Colonic mucosa (tissue), 4 donors: ENCODE measurements around the gene ZNF396. TPM values are rescaled to one million over a fixed set of nuclear protein-coding genes. Genes with fewer than 3 reads are reported as not detected.

Source experiments
- DNase-seq: peaks from one replicate; pipeline ENCODE4 v3.0.0-alpha.2; 2020
- H3K27ac ChIP-seq: fragments of 200-600 bp; one replicate; pipeline ENCODE4 v1.8.0; 2021
- H3K27me3 ChIP-seq: fragments of 200-600 bp; one replicate; pipeline ENCODE4 v1.8.0; 2021
- H3K36me3 ChIP-seq: fragments of 200-600 bp; one replicate; pipeline ENCODE4 v1.8.0; 2021
- H3K4me1 ChIP-seq: fragments of 200-600 bp; one replicate; pipeline ENCODE4 v1.8.0; 2021; ENCODE audit warnings: mild to moderate bottlenecking
- H3K4me3 ChIP-seq: fragments of 200-600 bp; one replicate; pipeline ENCODE4 v1.8.0; 2021
- H3K9ac ChIP-seq, 2 donors: one replicate each; pipeline ENCODE4 v1.7.0; 2013; ENCODE audit warnings: control low read depth in 2 of 2, low read depth in 2 of 2, low read length in 2 of 2
- H3K9me3 ChIP-seq: fragments of 200-600 bp; one replicate; pipeline ENCODE4 v1.8.0; 2021
- CTCF ChIP-seq: fragments of 200-600 bp; IDR thresholded peaks from one replicate; pipeline ENCODE4 v1.8.0; 2022; ENCODE audit warnings: antibody characterized with exemption, mild to moderate bottlenecking
- intact Hi-C: fragments of 100-400 bp; cut with DNase I; formaldehyde crosslinking; loops from one replicate; pipeline ENCODE4 v1.14.1; 2022
- total RNA-seq, 2 donors: library from RNA; stranded (reverse); fragmentation: NEBNext Ultra II Directional in 1 of 2; extraction: Animal tissue kit (Norgen Biotek cat#: 25700) in 1 of 2; gene quantifications; one replicate each; pipeline ENCODE4 v1.2.1, GENCODE V29; 2021
- donor health status: healthy.
- donor health status: DM: no; HTN: no; CAD: no.
- donor health status: DM: no; HTN: no; CAD: no.

Gene ZNF396
- total RNA-seq, 2 donors from 2014 or later, result 3.2 to 3.6 TPM

- H3K27me3 ChIP-seq, result no peaks in the 10 kb centered on the region
- TF ChIP-seq CTCF, result no peak
- H3K9me3 ChIP-seq, result no peaks in the 10 kb centered on the region
- no peak overlapping the region for H3K9ac ChIP-seq
- no peaks in the 10 kb centered on the region for H3K4me1 ChIP-seq
- no peak overlapping the region for H3K27ac ChIP-seq
- H3K36me3 ChIP-seq, result no peaks in the 10 kb centered on the region
- intact Hi-C loops, result no loop called here
- DNase-seq, result no peak
- H3K4me3 ChIP-seq, result no peak overlapping the region
Observed at GRCh38 chr18:35362531-35362930, 14.6 kb downstream of the ZNF396 start.

- Histone ChIP-seq H3K9me3 (no peaks in the 10 kb centered on the region), H3K27me3 (no peaks in the 10 kb centered on the region), H3K4me1 (no peaks in the 10 kb centered on the region), H3K9ac (no peak overlapping the region), H3K4me3 (no peak overlapping the region), H3K36me3 (no peaks in the 10 kb centered on the region), H3K27ac (no peak overlapping the region)
- intact Hi-C loops, result no loop called here
- TF ChIP-seq CTCF, result no peak
- no peak for DNase-seq
Observed at GRCh38 chr18:35361570-35362321, 15.4 kb downstream of the ZNF396 start.

- Histone ChIP-seq H3K4me3 (no peak overlapping the region), H3K27me3 (no peaks in the 10 kb centered on the region), H3K9me3 (no peaks in the 10 kb centered on the region), H3K9ac (no peak overlapping the region), H3K4me1 (no peaks in the 10 kb centered on the region), H3K27ac (no peak overlapping the region), H3K36me3 (no peaks in the 10 kb centered on the region)
- intact Hi-C loops, result no loop called here
- peak; percentile 68 for DNase-seq
- peak; percentile 66 for TF ChIP-seq CTCF
Observed at GRCh38 chr18:35355140-35355618, 22.0 kb downstream of the ZNF396 start.

- Histone ChIP-seq H3K9me3 (no peaks in the 10 kb centered on the region), H3K27ac (no peak overlapping the region), H3K9ac (no peak overlapping the region), H3K36me3 (no peaks in the 10 kb centered on the region), H3K27me3 (no peaks in the 10 kb centered on the region), H3K4me1 (no peaks in the 10 kb centered on the region), H3K4me3 (no peak overlapping the region)
- TF ChIP-seq CTCF, result no peak
- intact Hi-C loops, result loop anchor here (5.0 kb wide), 1 partner anchor 120 kb away; no protein-coding TSS in a partner anchor
- DNase-seq, result no peak
Observed at GRCh38 chr18:35352778-35353177, 24.4 kb downstream of the ZNF396 start.

- H3K9ac ChIP-seq, result no peak overlapping the region
- DNase-seq, result no peak
- intact Hi-C loops, result loop anchor here (5.0 kb wide), 1 partner anchor 120 kb away; no protein-coding TSS in a partner anchor
- no peak overlapping the region for H3K4me3 ChIP-seq
- no peaks in the 10 kb centered on the region for H3K27me3 ChIP-seq
- no peaks in the 10 kb centered on the region for H3K9me3 ChIP-seq
- TF ChIP-seq CTCF, result no peak
- no peaks in the 10 kb centered on the region for H3K36me3 ChIP-seq
- H3K27ac ChIP-seq, result no peak overlapping the region
- H3K4me1 ChIP-seq, result no peaks in the 10 kb centered on the region
Observed at GRCh38 chr18:35352283-35352682, 24.9 kb downstream of the ZNF396 start.
